Stomach (tissue), 9 donors: ENCODE measurements around the gene EDEM3. TPM values are rescaled to one million over a fixed set of nuclear protein-coding genes. Genes with fewer than 3 reads are reported as not detected.
"Not testable (repeated sequence)": the region's sequence is repeated elsewhere in the genome, so short reads cannot be mapped to it uniquely, and the experiment has no call there.

Experiments
- DNase-seq, 2 donors: peaks; one replicate each; pipeline versions ENCODE4 v3.0.0 to v3.0.0-alpha.2; 2013 to 2019
- H3K27ac ChIP-seq, 5 donors: fragments of 200-600 bp in 4 of 5; sonication (generic) in 4 of 5; one replicate each; pipeline ENCODE4 v1.5.1; 2013 to 2019; ENCODE audit warnings: mild to moderate bottlenecking in 1 of 5, moderate library complexity in 1 of 5
- H3K27me3 ChIP-seq, 3 donors: fragments of 200-600 bp; sonication (generic); one replicate each; pipeline ENCODE4 v1.5.1; 2017 to 2019; ENCODE audit warnings: mixed run types in 1 of 3
- H3K36me3 ChIP-seq, 4 donors: fragments of 200-600 bp; sonication (generic); 1 replicate in 3 of 4; 2 replicates in 1 of 4; pipeline ENCODE4 v1.5.1; 2016 to 2019
- H3K4me1 ChIP-seq, 4 donors: fragments of 200-600 bp; sonication (generic); one replicate each; pipeline ENCODE4 v1.5.1; 2016 to 2019
- H3K4me3 ChIP-seq, 4 donors: fragments of 200-600 bp; sonication (generic) in 3 of 4; one replicate each; pipeline ENCODE4 v1.5.1; 2016 to 2019; ENCODE audit warnings: mild to moderate bottlenecking in 1 of 4
- H3K9me3 ChIP-seq, 4 donors: fragments of 200-600 bp; sonication (generic); one replicate each; pipeline ENCODE4 v1.5.1; 2016 to 2019
- EP300 ChIP-seq: sonication (generic); formaldehyde crosslinking; IDR thresholded peaks from one replicate; pipeline ENCODE4 v1.6.1; 2017; ENCODE audit warnings: antibody characterized with exemption
- POLR2A ChIP-seq, 4 donors: fragments of 450-650 bp; IDR thresholded peaks; one replicate each; pipeline ENCODE4 v1.6.1; 2016; ENCODE audit warnings: antibody characterized with exemption in 4 of 4, control low read depth in 2 of 4, mild to moderate bottlenecking in 1 of 4, moderate library complexity in 1 of 4
- POLR2AphosphoS5 ChIP-seq, 3 donors: sonication (generic); formaldehyde crosslinking; IDR thresholded peaks; one replicate each; pipeline ENCODE4 v1.6.1; 2016; ENCODE audit warnings: antibody characterized with exemption in 3 of 3
- WGBS, 5 donors: extraction: QIAGEN DNeasy Blood & Tissue Kit in 3 of 5; methylation state at CpG; one replicate each; pipeline versions ENCODE4 v1.1.5 to v1.1.7; 2013 to 2018; 5-methylcytosine and 5-hydroxymethylcytosine counted together
- intact Hi-C: fragments of 100-400 bp; cut with DNase I; formaldehyde crosslinking; loops from one replicate; pipeline ENCODE4 v1.15.1; 2023; ENCODE audit warnings: low total_unique reads
- polyA plus RNA-seq, 3 donors: library from polyadenylated mRNA; stranded (reverse); fragments of 200-250 nt; gene quantifications; one replicate each; pipeline ENCODE4 v1.2.3, GENCODE V29; 2013
- total RNA-seq, 5 donors: library from RNA; depleted of rRNA; stranded (reverse); fragments of >200 nt; gene quantifications; one replicate each; pipeline versions ENCODE4 v1.1.0 to v1.2.3, GENCODE V29; 2014 to 2016
- TF ChIP-seq, protein P1 (sequence below), 7 experiments: fragments of 450-650 bp in 4 of 7; fragments of 200-600 bp in 3 of 7; sonication (generic) in 3 of 7; IDR thresholded peaks; one replicate each; pipeline ENCODE4 v1.5.1; 2016 to 2019; ENCODE audit warnings: antibody characterized with exemption in 7 of 7, control low read depth in 2 of 7, mild to moderate bottlenecking in 1 of 7
- donor health status: healthy with polysubstance abuse.
- donor health status: Bipolar disorder and iron deficiency.
- donor health status: healthy.

The EDEM3 gene
- total and polyA plus RNA-seq, 8 donors: 8.1 to 144 (median 24.9) TPM

GRCh38 chr1:184770181-184770979 lies 15.7 kb upstream of the EDEM3 start:
- TF ChIP-seq EP300: no peak
- no peak for TF ChIP-seq POLR2A (IDR thresholded peaks at IDR 0.05)
- TF ChIP-seq, protein P1, sequence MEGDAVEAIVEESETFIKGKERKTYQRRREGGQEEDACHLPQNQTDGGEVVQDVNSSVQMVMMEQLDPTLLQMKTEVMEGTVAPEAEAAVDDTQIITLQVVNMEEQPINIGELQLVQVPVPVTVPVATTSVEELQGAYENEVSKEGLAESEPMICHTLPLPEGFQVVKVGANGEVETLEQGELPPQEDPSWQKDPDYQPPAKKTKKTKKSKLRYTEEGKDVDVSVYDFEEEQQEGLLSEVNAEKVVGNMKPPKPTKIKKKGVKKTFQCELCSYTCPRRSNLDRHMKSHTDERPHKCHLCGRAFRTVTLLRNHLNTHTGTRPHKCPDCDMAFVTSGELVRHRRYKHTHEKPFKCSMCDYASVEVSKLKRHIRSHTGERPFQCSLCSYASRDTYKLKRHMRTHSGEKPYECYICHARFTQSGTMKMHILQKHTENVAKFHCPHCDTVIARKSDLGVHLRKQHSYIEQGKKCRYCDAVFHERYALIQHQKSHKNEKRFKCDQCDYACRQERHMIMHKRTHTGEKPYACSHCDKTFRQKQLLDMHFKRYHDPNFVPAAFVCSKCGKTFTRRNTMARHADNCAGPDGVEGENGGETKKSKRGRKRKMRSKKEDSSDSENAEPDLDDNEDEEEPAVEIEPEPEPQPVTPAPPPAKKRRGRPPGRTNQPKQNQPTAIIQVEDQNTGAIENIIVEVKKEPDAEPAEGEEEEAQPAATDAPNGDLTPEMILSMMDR (IDR thresholded peaks at IDR 0.05): no peak
- TF ChIP-seq POLR2AphosphoS5 (IDR thresholded peaks at IDR 0.05): no peak
- H3K4me1 ChIP-seq: peaks cover 0 to 7% (median 3%) of the 10 kb centered on the region in 4 donors
- H3K9me3 ChIP-seq: no peaks in the 10 kb centered on the region
- H3K36me3 ChIP-seq: no peaks in the 10 kb centered on the region
- H3K27me3 ChIP-seq: no peaks in the 10 kb centered on the region
- H3K4me3 ChIP-seq: no peak overlapping the region
- H3K27ac ChIP-seq: no peak overlapping the region
- intact Hi-C loops: no loop called here
- WGBS, 5 donors: 83 to 96% (median 93%) methylated on average over 4 of the region's 4 CpGs
- DNase-seq: no peak

DNA sequence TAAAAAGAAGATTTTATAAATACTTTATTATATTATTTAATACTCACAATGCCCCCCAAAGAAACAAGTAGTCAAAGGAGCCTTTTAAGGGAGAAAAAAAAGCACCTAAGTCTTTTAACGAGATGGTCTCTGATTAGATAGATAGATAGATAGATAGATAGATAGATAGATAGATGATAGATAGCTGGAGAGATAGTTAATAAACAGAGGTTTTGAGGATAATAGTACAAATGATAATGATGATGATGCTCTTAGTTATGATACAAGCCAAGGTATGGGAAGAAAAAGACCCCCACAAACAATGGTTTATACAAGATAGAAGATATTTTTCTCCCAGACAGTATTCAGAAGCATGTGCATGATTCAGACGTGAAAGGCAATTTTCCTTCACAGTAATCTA lies 14.6 kb upstream of the EDEM3 start:
- intact Hi-C loops: no loop called here
- WGBS, 5 donors: 59 to 77% (median 66%) methylated on average over 2 of the region's 2 CpGs

GRCh38 chr1:184768467-184768866 lies 13.8 kb upstream of the EDEM3 start:
- Histone ChIP-seq H3K4me3 (no peak overlapping the region), H3K27ac (no peak overlapping the region), H3K27me3 (no peaks in the 10 kb centered on the region), H3K9me3 (no peaks in the 10 kb centered on the region), H3K36me3 (no peaks in the 10 kb centered on the region), H3K4me1 (peaks cover 0 to 11% (median 3%) of the 10 kb centered on the region in 4 donors)
- 47 to 63% (median 53%) methylated on average over 2 of the region's 2 CpGs for WGBS, 5 donors
- intact Hi-C loops: no loop called here
- no peak for TF ChIP-seq POLR2AphosphoS5 (IDR thresholded peaks at IDR 0.05)
- no peak for TF ChIP-seq POLR2A (IDR thresholded peaks at IDR 0.05)
- TF ChIP-seq, protein P1 (IDR thresholded peaks at IDR 0.05): no peak
- TF ChIP-seq EP300: no peak
- no peak for DNase-seq

More for the DNA sequence above, 14.6 kb upstream of the EDEM3 start:
- no peak for DNase-seq
- no peaks in the 10 kb centered on the region for H3K9me3 ChIP-seq
- no peak overlapping the region for H3K27ac ChIP-seq
- H3K4me1 ChIP-seq: peaks cover 0 to 12% (median 4%) of the 10 kb centered on the region in 4 donors
- H3K27me3 ChIP-seq: no peaks in the 10 kb centered on the region
- no peak overlapping the region for H3K4me3 ChIP-seq
- TF ChIP-seq, protein P1 (IDR thresholded peaks at IDR 0.05): no peak
- no peak for TF ChIP-seq EP300
- TF ChIP-seq POLR2AphosphoS5 (IDR thresholded peaks at IDR 0.05): no peak
- TF ChIP-seq POLR2A (IDR thresholded peaks at IDR 0.05): no peak
- no peaks in the 10 kb centered on the region for H3K36me3 ChIP-seq

GRCh38 chr1:184767591-184767990 lies 12.9 kb upstream of the EDEM3 start:
- intact Hi-C loops: no loop called here
- 92 to 93% (median 93%) methylated on average over 5 of the region's 5 CpGs for WGBS, 5 donors
- Histone ChIP-seq H3K9me3 (no peaks in the 10 kb centered on the region), H3K4me1 (peaks cover 0 to 6% (median under 1%) of the 10 kb centered on the region in 4 donors), H3K27me3 (no peaks in the 10 kb centered on the region), H3K4me3 (no peak overlapping the region), H3K27ac (no peak overlapping the region), H3K36me3 (no peaks in the 10 kb centered on the region)
- TF ChIP-seq EP300: no peak
- DNase-seq: no peak

DNA sequence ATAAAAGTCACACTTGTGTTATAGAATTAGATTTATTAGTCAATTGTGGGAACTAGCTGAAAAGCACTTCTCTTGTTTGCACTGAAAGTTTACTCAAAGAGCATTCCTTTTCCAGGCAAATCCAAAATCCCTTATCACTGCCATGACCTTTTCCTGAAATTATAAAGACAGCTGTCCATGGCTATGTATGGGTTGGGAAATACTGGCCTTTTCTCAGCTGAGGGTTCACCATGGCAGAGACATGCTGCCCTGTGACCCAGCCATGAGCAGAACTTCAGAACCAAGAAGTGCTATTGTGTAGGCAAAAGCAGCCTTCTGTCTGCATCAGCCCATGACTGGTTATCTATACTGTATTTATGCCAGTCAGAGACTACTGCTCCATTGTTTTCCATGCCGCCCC lies 9.8 kb upstream of the EDEM3 start:
- no peak for TF ChIP-seq POLR2A (IDR thresholded peaks at IDR 0.05)
- TF ChIP-seq POLR2AphosphoS5 (IDR thresholded peaks at IDR 0.05): no peak
- TF ChIP-seq, protein P1 (IDR thresholded peaks at IDR 0.05): no peak
- no peak for TF ChIP-seq EP300
- Histone ChIP-seq H3K4me1 (peaks cover 0 to 14% (median 3%) of the 10 kb centered on the region in 4 donors), H3K4me3 (no peak overlapping the region), H3K9me3 (no peaks in the 10 kb centered on the region), H3K27me3 (no peaks in the 10 kb centered on the region), H3K27ac (no peak overlapping the region), H3K36me3 (no peaks in the 10 kb centered on the region)
- 35 to 76% (median 64%) methylated on average over 1 of the region's 1 CpG for WGBS, 5 donors
- intact Hi-C loops: no loop called here
- no peak for DNase-seq

DNA sequence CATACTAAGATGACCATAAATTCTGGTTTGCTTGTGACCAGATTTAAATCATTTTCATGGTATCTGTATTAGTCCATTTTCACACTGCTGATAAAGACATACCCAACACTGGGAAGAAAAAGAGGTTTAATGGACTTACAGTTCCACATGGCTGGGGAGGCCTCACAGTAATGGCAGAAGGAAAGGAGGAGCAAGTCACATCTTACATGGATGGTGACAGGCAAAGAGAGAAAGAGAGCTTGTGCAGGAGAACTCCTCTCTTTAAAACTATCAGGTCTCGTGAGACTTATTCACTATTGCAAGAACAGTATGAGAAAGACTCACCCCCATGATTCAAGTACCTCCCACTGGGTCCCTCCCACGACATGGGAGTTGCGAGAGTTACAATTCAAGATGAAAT lies 8.9 kb upstream of the EDEM3 start:
- DNase-seq, H3K27ac ChIP-seq, intact Hi-C loops, H3K9me3 ChIP-seq, H3K27me3 ChIP-seq, H3K36me3 ChIP-seq, H3K4me3 ChIP-seq: not testable (repeated sequence)
- H3K4me1 ChIP-seq: peaks cover 0 to 22% (median 5%) of the 10 kb centered on the region in 4 donors
- 94 to 100% (median 96%) methylated on average over 3 of the region's 3 CpGs for WGBS, 5 donors
